ENCODE data around the gene FXYD6.

FXYD6 gene

GRCh38 chr11:117910525-117910924 lies 34.1 kb upstream of the FXYD6 start:
- DNase-seq: no peak

GRCh38 chr11:117909611-117910382 lies 33.3 kb upstream of the FXYD6 start:
- DNase-seq: no peak

- no peak for DNase-seq
Observed at GRCh38 chr11:117908959-117909610, 32.6 kb upstream of the FXYD6 start.

- no peak for DNase-seq
Observed at GRCh38 chr11:117908109-117908895, 31.8 kb upstream of the FXYD6 start.

- DNase-seq: no peak
Observed at GRCh38 chr11:117907276-117908108, 31.0 kb upstream of the FXYD6 start.

GRCh38 chr11:117906710-117907109 lies 30.3 kb upstream of the FXYD6 start:
- no peak for DNase-seq

- DNase-seq: no peak
Observed at GRCh38 chr11:117906126-117906525, 29.7 kb upstream of the FXYD6 start.

GRCh38 chr11:117905524-117905923 lies 29.1 kb upstream of the FXYD6 start:
- no peak for DNase-seq

GRCh38 chr11:117903505-117904382 lies 27.3 kb upstream of the FXYD6 start:
- DNase-seq: no peak

GRCh38 chr11:117902001-117902845 lies 25.8 kb upstream of the FXYD6 start:
- no peak for DNase-seq

- DNase-seq: no peak
Observed at GRCh38 chr11:117901601-117902000, 25.1 kb upstream of the FXYD6 start.

- no peak for DNase-seq
Observed at GRCh38 chr11:117900720-117901440, 24.4 kb upstream of the FXYD6 start.

- no peak for DNase-seq
Observed at GRCh38 chr11:117900121-117900648, 23.7 kb upstream of the FXYD6 start.

GRCh38 chr11:117898059-117898458 lies 21.6 kb upstream of the FXYD6 start:
- no peak for DNase-seq

GRCh38 chr11:117892651-117893050 lies 16.2 kb upstream of the FXYD6 start:
- no peak for DNase-seq

GRCh38 chr11:117891362-117891761 lies 14.9 kb upstream of the FXYD6 start:
- no peak for DNase-seq

GRCh38 chr11:117888139-117888566 lies 11.7 kb upstream of the FXYD6 start:
- no peak for DNase-seq

- no peak for DNase-seq
Observed at GRCh38 chr11:117887431-117888138, 11.1 kb upstream of the FXYD6 start.

GRCh38 chr11:117885777-117886176 lies 9.3 kb upstream of the FXYD6 start:
- DNase-seq: no peak

Measured in KG1 (cell line).